ENCODE data around the gene ARF4. TPM values are rescaled to one million over a fixed set of nuclear protein-coding genes. Genes with fewer than 3 reads are reported as not detected.

The ARF4 gene
- total RNA-seq, 1 experiment from 2014 or later = 275 TPM

GRCh38 chr3:57600195-57600594, 3.1 kb upstream of the ARF4 start:
- Mint-ChIP-seq H3K27me3 (ENCODE audit: insufficient read depth, unreplicated experiment) (no peaks in the 10 kb centered on the region), H3K4me3 (ENCODE audit: unreplicated experiment) (no peak overlapping the region), H3K4me1 (ENCODE audit: insufficient read depth, unreplicated experiment) (peaks cover 9% of the 10 kb centered on the region), H3K9me3 (ENCODE audit: unreplicated experiment) (no peaks in the 10 kb centered on the region), H3K36me3 (ENCODE audit: insufficient read depth, unreplicated experiment) (peaks cover 70% of the 10 kb centered on the region), H3K27ac (ENCODE audit: low read depth, unreplicated experiment) (no peak overlapping the region)
- no peak for TF ChIP-seq CTCF (IDR thresholded peaks at IDR 0.05; ENCODE audit: unreplicated experiment)
- DNase-seq (ENCODE audit: unreplicated experiment) = no peak
- BruUV-seq (replicated peaks) = no TSS peak
- intact Hi-C loops (cut with micrococcal nuclease) = no loop called here
- CTCF ChIA-PET = interaction anchor here (0.6 to 1.2 kb wide), 2 partner anchors 43 to 227 kb away, joined by 3 read pairs; no protein-coding TSS in a partner anchor
- POLR2A ChIA-PET = interaction anchor here (0.8 to 8.0 kb wide), 4 partner anchors 15 to 254 kb away, joined by 3 to 153 read pairs (median 4); partner anchors contain the start of gene PDE12

GRCh38 chr3:57598765-57599360, 1.7 kb upstream of the ARF4 start:
- H3K4me1 Mint-ChIP-seq (ENCODE audit: insufficient read depth, unreplicated experiment) = peaks cover 18% of the 10 kb centered on the region
- no peaks in the 10 kb centered on the region for H3K9me3 Mint-ChIP-seq (ENCODE audit: unreplicated experiment)
- no TSS peak for BruUV-seq (replicated peaks)
- H3K27ac Mint-ChIP-seq (ENCODE audit: low read depth, unreplicated experiment) = peak overlapping the region; percentile 100
- no peak for DNase-seq (ENCODE audit: unreplicated experiment)
- no peak for TF ChIP-seq CTCF (IDR thresholded peaks at IDR 0.05; ENCODE audit: unreplicated experiment)
- POLR2A ChIA-PET = interaction anchor here (0.6 to 8.0 kb wide), 13 partner anchors 16 to 685 kb away, joined by 3 to 153 read pairs (median 5); partner anchors contain the start of genes APPL1, PDE12 and SLMAP
- no peaks in the 10 kb centered on the region for H3K27me3 Mint-ChIP-seq (ENCODE audit: insufficient read depth, unreplicated experiment)
- intact Hi-C loops (cut with micrococcal nuclease) = loop anchor here (5.0 kb wide), 1 partner anchor 42 kb away; the partner anchor contains the start of gene PDE12
- peaks cover 75% of the 10 kb centered on the region for H3K36me3 Mint-ChIP-seq (ENCODE audit: insufficient read depth, unreplicated experiment)
- peak overlapping the region; percentile 86 for H3K4me3 Mint-ChIP-seq (ENCODE audit: unreplicated experiment)
- CTCF ChIA-PET = interaction anchor here (0.6 to 0.7 kb wide), 4 partner anchors 191 to 499 kb away, joined by 3 to 8 read pairs (median 5); no protein-coding TSS in a partner anchor

GRCh38 chr3:57596495-57597126, 533 bp downstream of the ARF4 start:
- no peak for TF ChIP-seq CTCF (IDR thresholded peaks at IDR 0.05; ENCODE audit: unreplicated experiment)
- TSS peak; percentile 54 for BruUV-seq (replicated peaks)
- Mint-ChIP-seq H3K27ac (ENCODE audit: low read depth, unreplicated experiment) (peak overlapping the region; percentile 100), H3K4me3 (ENCODE audit: unreplicated experiment) (peak overlapping the region; percentile 86), H3K4me1 (ENCODE audit: insufficient read depth, unreplicated experiment) (peaks cover 38% of the 10 kb centered on the region), H3K36me3 (ENCODE audit: insufficient read depth, unreplicated experiment) (peaks cover 74% of the 10 kb centered on the region), H3K9me3 (ENCODE audit: unreplicated experiment) (no peaks in the 10 kb centered on the region), H3K27me3 (ENCODE audit: insufficient read depth, unreplicated experiment) (no peaks in the 10 kb centered on the region)
- DNase-seq (ENCODE audit: unreplicated experiment) = peak; percentile 83
- POLR2A ChIA-PET = interaction anchor here (0.7 to 8.0 kb wide), 40 partner anchors 11 to 903 kb away, joined by 3 to 153 read pairs (median 5); partner anchors contain the start of genes APPL1, DENND6A, PDE12 and SLMAP
- CTCF ChIA-PET = interaction anchor here (0.7 to 2.1 kb wide), 4 partner anchors 20 to 199 kb away, joined by 3 to 6 read pairs (median 4); partner anchors contain the start of gene PDE12
- intact Hi-C loops (cut with micrococcal nuclease) = loop anchor here (2.0 to 5.0 kb wide), 2 partner anchors 39 to 160 kb away; partner anchors contain the start of genes PDE12 and SLMAP

- no peak for DNase-seq (ENCODE audit: unreplicated experiment)
- ChIA-PET POLR2A (interaction anchor here (0.7 to 8.0 kb wide), 7 partner anchors 14 to 367 kb away, joined by 3 to 153 read pairs (median 5); partner anchors contain the start of genes APPL1, PDE12 and SLMAP), CTCF (interaction anchor here (0.5 to 1.8 kb wide), 4 partner anchors 34 to 996 kb away, joined by 3 read pairs; no protein-coding TSS in a partner anchor)
- TF ChIP-seq CTCF (IDR thresholded peaks at IDR 0.05; ENCODE audit: unreplicated experiment) = no peak
- Mint-ChIP-seq H3K27ac (ENCODE audit: low read depth, unreplicated experiment) (peak overlapping the region; percentile 100), H3K4me1 (ENCODE audit: insufficient read depth, unreplicated experiment) (peaks cover 41% of the 10 kb centered on the region), H3K9me3 (ENCODE audit: unreplicated experiment) (no peaks in the 10 kb centered on the region), H3K4me3 (ENCODE audit: unreplicated experiment) (peak overlapping the region; percentile 86), H3K27me3 (ENCODE audit: insufficient read depth, unreplicated experiment) (no peaks in the 10 kb centered on the region), H3K36me3 (ENCODE audit: insufficient read depth, unreplicated experiment) (peaks cover 76% of the 10 kb centered on the region)
- BruUV-seq (replicated peaks) = no TSS peak
- intact Hi-C loops (cut with micrococcal nuclease) = no loop called here
Observed at GRCh38 chr3:57594576-57594975, 2.6 kb downstream of the ARF4 start.

Data from MCF 10A (cell line).